GM21526 (cell line): ENCODE results near the gene TUBA1A.
"Not testable (repeated sequence)": the region's sequence is repeated elsewhere in the genome, so short reads cannot be mapped to it uniquely, and the experiment has no call there.

Experiments
- ATAC-seq: cut with Tn5 transposase; IDR thresholded peaks from one replicate; pipeline ENCODE4 v1.9.1; 2021; ENCODE audit warnings: moderate library complexity; ENCODE audit not compliant: unreplicated experiment, low FRiP score

Gene TUBA1A

DNA sequence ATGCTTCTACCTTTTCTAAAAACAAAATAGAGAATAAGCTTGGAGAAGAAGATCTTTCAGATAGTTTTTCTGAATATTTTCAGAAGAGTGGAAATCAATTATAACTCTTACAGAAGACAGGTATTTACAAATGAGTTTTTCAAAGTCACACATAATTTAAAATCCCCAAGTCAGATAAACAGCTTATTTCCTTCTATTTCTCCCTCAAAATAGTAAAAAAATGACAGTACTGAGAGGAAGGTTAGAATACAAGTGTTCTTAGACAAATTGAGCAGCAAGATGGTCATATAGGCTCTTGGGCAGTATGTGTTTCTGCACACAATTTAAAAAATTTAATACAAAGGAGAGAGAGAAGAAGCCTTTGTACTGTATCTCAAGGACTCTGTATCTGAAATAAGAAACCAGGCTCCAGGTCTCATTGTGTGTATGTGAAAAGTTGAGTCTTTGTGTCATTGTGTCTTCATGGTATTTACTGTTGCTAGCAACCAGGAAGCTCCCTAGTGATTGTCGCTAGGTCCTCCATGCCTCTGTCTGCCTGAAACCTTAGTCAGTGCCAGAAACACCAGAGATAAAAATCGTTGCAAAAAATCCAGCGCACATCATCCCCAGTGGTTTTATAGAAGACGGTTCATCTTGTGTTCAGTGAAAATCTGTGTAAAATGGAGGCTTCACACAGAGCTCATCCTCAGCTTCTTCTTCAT is 12.9 kb upstream of the TUBA1A start:
- ATAC-seq: no peak

DNA sequence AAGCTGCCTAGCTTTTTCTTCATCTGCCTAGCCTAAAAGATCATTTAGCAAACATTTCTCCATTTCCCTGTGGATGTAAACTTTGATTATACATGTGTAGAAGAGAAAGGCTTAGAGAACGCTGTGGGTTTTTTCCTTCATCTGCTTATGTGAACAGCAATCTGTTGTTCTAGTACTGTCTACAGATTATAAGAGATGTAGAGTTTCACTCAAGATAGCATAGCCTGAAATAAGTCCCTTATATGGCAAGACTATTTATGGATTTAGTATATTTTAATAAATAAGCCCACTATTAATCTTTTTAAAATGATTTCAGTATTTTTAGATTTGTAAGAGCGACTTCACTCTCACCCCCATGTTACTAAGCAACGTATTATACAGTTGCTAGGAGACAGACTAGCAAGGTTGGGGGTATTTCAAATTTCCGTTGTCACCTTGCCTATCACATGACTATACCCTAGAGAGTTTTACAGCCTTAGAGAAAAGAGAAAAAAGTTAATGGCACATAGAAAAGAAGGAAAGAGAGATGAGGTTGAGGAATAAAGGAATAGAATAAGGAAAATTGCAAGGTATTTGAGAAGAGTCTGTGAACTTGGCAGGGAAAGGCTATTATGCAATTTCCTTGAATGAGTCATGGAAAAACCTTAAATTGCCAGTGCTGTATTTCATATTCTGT is 12.2 kb upstream of the TUBA1A start:
- ATAC-seq: no peak

GRCh38 chr12:49198431-49199155 is 9.7 kb upstream of the TUBA1A start:
- no peak for ATAC-seq

DNA sequence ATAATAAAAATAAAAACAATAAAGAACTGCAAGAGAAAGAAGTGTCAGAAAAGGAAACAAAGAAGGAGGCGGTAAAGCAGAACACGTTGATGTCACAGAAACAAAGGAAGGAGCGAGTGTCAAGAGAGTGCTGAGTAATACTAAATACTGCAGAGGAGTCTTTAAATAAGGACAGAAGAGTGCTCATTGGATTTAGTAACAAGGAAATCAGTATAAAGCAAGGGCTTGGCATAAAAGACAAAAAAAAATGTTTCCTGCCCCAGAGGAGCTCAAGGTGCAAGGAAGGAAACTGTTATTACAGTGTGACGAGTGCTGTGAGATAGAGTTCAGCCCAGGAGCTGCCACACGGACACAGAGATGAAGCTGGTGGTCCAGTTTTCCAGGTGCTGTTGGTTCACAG is 8.4 kb upstream of the TUBA1A start:
- ATAC-seq: no peak

GRCh38 chr12:49195736-49196135 is 6.9 kb upstream of the TUBA1A start:
- no peak for ATAC-seq

- not testable (repeated sequence) for ATAC-seq
These were observed 4.9 kb upstream of the TUBA1A start for GRCh38 chr12:49193746-49194145.

- not testable (repeated sequence) for ATAC-seq
These were observed 2.6 kb upstream of the TUBA1A start for GRCh38 chr12:49191498-49191897.

GRCh38 chr12:49190974-49191373 is 2.1 kb upstream of the TUBA1A start:
- no peak for ATAC-seq

- ATAC-seq: no peak
These were observed 1.1 kb upstream of the TUBA1A start for GRCh38 chr12:49189731-49190716.

- ATAC-seq: peak; percentile 50
These were observed 522 bp downstream of the TUBA1A start for GRCh38 chr12:49188201-49188915.

DNA sequence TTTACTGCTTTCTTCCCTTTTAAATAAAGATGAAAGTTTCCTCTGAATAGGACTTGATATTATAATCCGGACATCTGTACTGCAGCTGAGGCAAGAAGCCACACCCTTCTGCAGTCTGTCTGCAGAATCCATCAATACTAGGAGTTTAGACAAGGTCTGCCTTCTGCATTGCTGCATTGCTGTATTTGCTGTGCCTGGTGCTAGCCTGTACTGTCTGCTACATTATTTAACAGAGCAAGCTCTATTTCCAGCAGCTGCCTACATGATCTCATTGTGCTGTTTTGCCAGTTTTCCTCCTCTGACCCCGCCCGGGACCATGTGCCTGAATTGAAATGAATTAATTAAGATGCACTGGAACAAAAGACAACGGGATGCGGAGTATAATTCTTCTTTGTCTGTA is 1.7 kb downstream of the TUBA1A start:
- no peak for ATAC-seq

- not testable (repeated sequence) for ATAC-seq
These were observed 2.6 kb downstream of the TUBA1A start for GRCh38 chr12:49186307-49186706.

DNA sequence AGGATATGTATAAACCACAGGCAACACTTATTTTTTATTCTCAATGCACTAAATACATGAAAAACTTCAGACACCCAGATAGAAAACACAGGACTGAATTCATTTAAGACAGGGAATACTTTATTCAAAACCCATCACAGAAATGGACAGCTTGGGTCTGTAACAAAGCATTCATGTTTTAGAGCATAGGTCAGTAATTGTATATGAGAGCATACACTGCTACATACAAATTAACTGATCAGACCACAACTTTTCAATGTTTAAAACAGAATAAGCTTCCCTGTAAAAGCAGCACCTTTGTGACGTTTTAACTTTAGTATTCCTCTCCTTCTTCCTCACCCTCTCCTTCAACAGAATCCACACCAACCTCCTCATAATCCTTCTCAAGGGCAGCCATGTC is 4.2 kb downstream of the TUBA1A start:
- ATAC-seq: not testable (repeated sequence)

DNA sequence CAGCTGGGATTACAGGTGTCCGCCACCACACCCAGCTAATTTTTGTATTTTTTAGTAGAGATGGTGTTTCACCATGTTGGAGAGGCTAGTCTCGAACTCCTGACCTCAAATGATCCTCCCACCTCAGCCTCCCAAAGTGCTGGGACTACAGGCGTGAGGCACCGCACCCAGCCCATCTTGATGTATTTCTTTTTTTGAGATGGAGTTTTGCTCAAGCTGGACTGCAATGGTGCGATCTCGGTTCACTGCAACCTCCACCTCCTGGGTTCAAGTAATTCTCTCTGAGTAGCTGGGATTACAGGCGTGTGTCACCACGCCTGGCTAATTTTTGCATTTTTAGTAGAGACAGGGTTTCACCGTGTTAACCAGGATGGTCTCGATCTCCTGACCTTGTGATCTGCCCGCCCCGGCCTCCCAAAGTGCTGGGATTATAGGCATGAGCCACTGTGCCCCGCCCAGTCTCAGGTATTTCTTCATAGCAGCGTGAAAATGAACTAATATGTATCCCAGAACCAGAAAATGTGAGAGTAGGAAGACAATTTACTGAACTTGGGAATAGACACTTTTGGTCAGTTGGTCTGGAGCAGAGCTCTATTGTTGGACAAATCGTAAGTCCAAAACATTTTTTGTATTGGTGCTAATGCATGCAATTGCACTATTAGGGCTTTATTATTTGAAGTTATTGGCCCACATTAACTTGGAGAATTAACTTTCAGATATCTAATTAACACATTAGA is 5.5 kb downstream of the TUBA1A start:
- ATAC-seq: not testable (repeated sequence)

DNA sequence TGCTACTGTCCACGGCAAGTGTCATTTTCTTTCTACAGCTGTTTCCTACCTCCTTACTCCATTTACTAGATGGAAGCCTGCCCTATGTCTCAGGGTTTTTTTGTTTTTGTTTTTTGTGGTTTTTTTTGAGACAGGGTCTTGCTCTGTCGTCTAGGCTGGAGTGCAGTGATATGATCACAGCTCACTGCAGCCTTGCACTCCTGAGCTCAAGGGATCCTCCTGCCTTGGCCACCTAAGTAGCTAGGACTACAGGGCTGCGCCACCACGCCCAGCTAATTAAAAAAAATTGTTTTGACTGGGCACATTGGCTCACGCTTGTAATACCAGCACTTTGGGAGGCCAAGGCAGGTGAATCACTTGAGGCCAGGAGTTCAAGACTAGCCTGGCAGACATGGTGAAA is 14.7 kb downstream of the TUBA1A start:
- ATAC-seq: no peak

GRCh38 chr12:49170924-49171323 is 18.0 kb downstream of the TUBA1A start:
- no peak for ATAC-seq

DNA sequence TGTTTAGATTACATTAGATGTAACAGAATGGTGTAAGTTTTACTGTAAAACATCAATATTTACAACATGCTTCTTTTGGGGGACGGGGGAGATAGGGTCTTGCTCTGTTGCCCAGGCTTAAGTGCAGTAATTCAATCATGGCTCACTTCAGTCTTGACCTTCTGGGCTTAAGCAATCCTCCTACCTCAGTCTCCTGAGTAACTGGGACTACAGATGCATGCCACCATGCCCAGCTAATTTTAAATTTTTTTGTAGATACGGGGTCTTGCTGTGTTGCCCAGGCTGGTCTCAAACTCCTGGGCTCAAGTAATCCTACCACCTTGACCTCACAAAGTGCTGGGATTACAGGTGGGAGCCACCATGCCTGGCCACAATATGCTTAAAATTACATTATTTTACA is 23.8 kb downstream of the TUBA1A start:
- ATAC-seq: no peak

DNA sequence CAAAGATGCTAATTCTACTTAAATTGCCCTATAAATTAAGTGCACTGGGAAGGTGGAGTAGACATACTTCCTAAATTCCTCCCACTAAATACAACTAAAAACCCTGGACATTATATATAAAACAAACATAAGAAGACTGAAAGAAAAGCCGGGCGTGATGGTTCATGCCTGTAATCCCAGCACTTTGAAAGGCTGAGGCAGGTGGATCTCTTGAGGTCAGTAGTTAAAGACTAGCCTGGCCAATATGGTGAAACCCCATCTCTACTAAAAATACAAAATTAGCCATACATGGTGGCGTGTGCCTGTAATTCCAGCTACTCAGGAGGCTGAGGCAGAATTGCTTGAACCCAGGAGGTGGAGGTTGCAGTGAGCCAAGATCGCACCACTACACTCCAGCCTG is 27.0 kb downstream of the TUBA1A start:
- not testable (repeated sequence) for ATAC-seq
